Astrocyte (in vitro differentiated cells and primary cell): ENCODE measurements around the gene TMPRSS7. TPM values are rescaled to one million over a fixed set of nuclear protein-coding genes. Genes with fewer than 3 reads are reported as not detected.

Experiments
- DNase-seq: peaks from one replicate; pipeline ENCODE4 v3.0.0-alpha.2; 2010; ENCODE audit warnings: low read depth
- FAIRE-seq: peaks from 2 replicates; lab custom pipeline; 2011; peaks lifted over from hg19 to GRCh38; lab: Jason Lieb, UNC
- H2AFZ ChIP-seq: 2 replicates; pipeline ENCODE4 v1.6.0; 2012; ENCODE audit warnings: low read depth, low read length, inconsistent platforms
- H3K27ac ChIP-seq: 2 replicates; pipeline ENCODE4 v1.5.1; 2011; ENCODE audit warnings: low read depth, low read length, inconsistent platforms
- H3K27me3 ChIP-seq: 2 replicates; pipeline ENCODE4 v1.6.0; 2011; ENCODE audit warnings: low read length, inconsistent platforms; ENCODE audit not compliant: insufficient read depth
- H3K36me3 ChIP-seq: 2 replicates; pipeline ENCODE4 v1.5.1; 2011; ENCODE audit warnings: low read length, inconsistent platforms; ENCODE audit not compliant: insufficient read depth
- H3K4me1 ChIP-seq: 2 replicates; pipeline ENCODE4 v1.5.1; 2011; ENCODE audit warnings: low read length, inconsistent platforms; ENCODE audit not compliant: insufficient read depth
- H3K4me2 ChIP-seq: 2 replicates; pipeline ENCODE4 v1.6.0; 2012; ENCODE audit warnings: low read length, inconsistent platforms
- H3K4me3 ChIP-seq: 2 replicates; pipeline ENCODE4 v1.5.1; 2011; ENCODE audit warnings: low read depth, mild to moderate bottlenecking, low read length, inconsistent platforms; ENCODE audit not compliant: insufficient read depth
- H3K79me2 ChIP-seq: 2 replicates; pipeline ENCODE4 v1.6.0; 2012; ENCODE audit warnings: mild to moderate bottlenecking, low read length, inconsistent platforms; ENCODE audit not compliant: insufficient read depth
- H3K9ac ChIP-seq: 2 replicates; pipeline ENCODE4 v1.6.0; 2012; ENCODE audit warnings: mild to moderate bottlenecking, low read length, inconsistent platforms
- H3K9me3 ChIP-seq: 2 replicates; pipeline ENCODE4 v1.5.1; 2012; ENCODE audit warnings: low read depth, mild to moderate bottlenecking, low read length, inconsistent platforms; ENCODE audit not compliant: insufficient read depth
- H4K20me1 ChIP-seq: 2 replicates; pipeline ENCODE4 v1.6.0; 2012; ENCODE audit warnings: low read length, inconsistent platforms; ENCODE audit not compliant: insufficient read depth
- H3K27ac Mint-ChIP-seq: one replicate; pipeline ENCODE4 v1.8.0; 2021; ENCODE audit warnings: mild to moderate bottlenecking, mixed read lengths; ENCODE audit not compliant: unreplicated experiment
- H3K27me3 Mint-ChIP-seq: one replicate; pipeline ENCODE4 v1.8.0; 2021; ENCODE audit warnings: low read depth, mixed read lengths; ENCODE audit not compliant: unreplicated experiment
- H3K36me3 Mint-ChIP-seq: one replicate; pipeline ENCODE4 v1.8.0; 2021; ENCODE audit warnings: low read depth, mixed read lengths; ENCODE audit not compliant: unreplicated experiment
- H3K4me1 Mint-ChIP-seq: one replicate; pipeline ENCODE4 v1.8.0; 2021; ENCODE audit warnings: low read depth, mixed read lengths; ENCODE audit not compliant: unreplicated experiment
- H3K4me3 Mint-ChIP-seq: one replicate; pipeline ENCODE4 v1.8.0; 2021; ENCODE audit warnings: mild to moderate bottlenecking, moderate library complexity, mixed read lengths; ENCODE audit not compliant: unreplicated experiment
- H3K9me3 Mint-ChIP-seq: one replicate; pipeline ENCODE4 v1.8.0; 2021; ENCODE audit warnings: mild to moderate bottlenecking, mixed read lengths; ENCODE audit not compliant: unreplicated experiment
- CTCF ChIP-seq: IDR thresholded peaks from 2 replicates; pipeline ENCODE4 v1.5.1; 2011; ENCODE audit warnings: low read depth, mild to moderate bottlenecking, inconsistent platforms, low read length, moderate library complexity; ENCODE audit not compliant: insufficient read depth
- EZH2 ChIP-seq: IDR thresholded peaks from 2 replicates; pipeline ENCODE4 v1.6.1; 2012; ENCODE audit warnings: mild to moderate bottlenecking, low read length, inconsistent platforms; ENCODE audit not compliant: insufficient read depth
- microRNA-seq: library from miRNA; unstranded; fragments of <30 nt; microRNA quantifications from one replicate; pipeline ENCODE4 v1.2.0, GENCODE V29; 2020
- total RNA-seq: library from RNA; stranded (reverse); gene quantifications from 2 replicates; pipeline ENCODE4 v1.2.1, GENCODE V29; 2021

Gene TMPRSS7
- total RNA-seq, 1 donor from 2014 or later: not detected

- no peak overlapping the region for H3K9ac ChIP-seq
- no peaks in the 10 kb centered on the region for H3K36me3 ChIP-seq
- no peak for TF ChIP-seq EZH2
- no peak for TF ChIP-seq CTCF
- H3K4me1 ChIP-seq: no peaks in the 10 kb centered on the region
- no peak overlapping the region for H3K4me2 ChIP-seq
- no peaks in the 10 kb centered on the region for H4K20me1 ChIP-seq
- FAIRE-seq (no peak), DNase-seq (no peak)
- H3K9me3 Mint-ChIP-seq: no peaks in the 10 kb centered on the region
- no peaks in the 10 kb centered on the region for H3K9me3 ChIP-seq
- no peaks in the 10 kb centered on the region for H3K27me3 ChIP-seq
- no peaks in the 10 kb centered on the region for H3K27me3 Mint-ChIP-seq
- no peak overlapping the region for H3K4me3 Mint-ChIP-seq
- H3K4me3 ChIP-seq: no peak overlapping the region
- H3K4me1 Mint-ChIP-seq: peaks cover 6% of the 10 kb centered on the region
- no peak overlapping the region for H3K27ac Mint-ChIP-seq
- H3K79me2 ChIP-seq: no peaks in the 10 kb centered on the region
- no peak overlapping the region for H3K27ac ChIP-seq
- no peak overlapping the region for H2AFZ ChIP-seq
- H3K36me3 Mint-ChIP-seq: peaks cover 6% of the 10 kb centered on the region
Measured at GRCh38 chr3:112130638-112130993, 96.1 kb downstream of the TMPRSS7 start.

Small RNAs within 50 kb of the gene (microRNA-seq; reads per million reads assigned to microRNA genes)
- not detected for gene MIR567

Other genes starting within 250 kb of the TMPRSS7 start
- gene PHLDB2, start 175.5 kb upstream of the TMPRSS7 start, total RNA-seq: 170 and 171 TPM in 2 replicates
- 26.6 and 28.6 TPM in 2 replicates for gene ABHD10, start 55.7 kb upstream of the TMPRSS7 start, total RNA-seq
- gene TAGLN3, start 35.8 kb upstream of the TMPRSS7 start, total RNA-seq: 7.9 and 8.7 TPM in 2 replicates
- gene C3orf52, start 51.7 kb downstream of the TMPRSS7 start, total RNA-seq: 21.3 and 21.9 TPM in 2 replicates
- gene GCSAM, start 98.5 kb downstream of the TMPRSS7 start, total RNA-seq: not detected in 2 replicates